Stomach (tissue), 9 donors: ENCODE measurements around the gene XPO5. TPM values are rescaled to one million over a fixed set of nuclear protein-coding genes. Genes with fewer than 3 reads are reported as not detected.
"Not testable (repeated sequence)": the region's sequence is repeated elsewhere in the genome, so short reads cannot be mapped to it uniquely, and the experiment has no call there.

Experiments
- DNase-seq, 2 donors: peaks; one replicate each; pipeline versions ENCODE4 v3.0.0 to v3.0.0-alpha.2; 2013 to 2019
- H3K27ac ChIP-seq, 5 donors: fragments of 200-600 bp in 4 of 5; sonication (generic) in 4 of 5; one replicate each; pipeline ENCODE4 v1.5.1; 2013 to 2019; ENCODE audit warnings: mild to moderate bottlenecking in 1 of 5, moderate library complexity in 1 of 5
- H3K27me3 ChIP-seq, 3 donors: fragments of 200-600 bp; sonication (generic); one replicate each; pipeline ENCODE4 v1.5.1; 2017 to 2019; ENCODE audit warnings: mixed run types in 1 of 3
- H3K36me3 ChIP-seq, 4 donors: fragments of 200-600 bp; sonication (generic); 1 replicate in 3 of 4; 2 replicates in 1 of 4; pipeline ENCODE4 v1.5.1; 2016 to 2019
- H3K4me1 ChIP-seq, 4 donors: fragments of 200-600 bp; sonication (generic); one replicate each; pipeline ENCODE4 v1.5.1; 2016 to 2019
- H3K4me3 ChIP-seq, 4 donors: fragments of 200-600 bp; sonication (generic) in 3 of 4; one replicate each; pipeline ENCODE4 v1.5.1; 2016 to 2019; ENCODE audit warnings: mild to moderate bottlenecking in 1 of 4
- H3K9me3 ChIP-seq, 4 donors: fragments of 200-600 bp; sonication (generic); one replicate each; pipeline ENCODE4 v1.5.1; 2016 to 2019
- EP300 ChIP-seq: sonication (generic); formaldehyde crosslinking; IDR thresholded peaks from one replicate; pipeline ENCODE4 v1.6.1; 2017; ENCODE audit warnings: antibody characterized with exemption
- POLR2A ChIP-seq, 4 donors: fragments of 450-650 bp; IDR thresholded peaks; one replicate each; pipeline ENCODE4 v1.6.1; 2016; ENCODE audit warnings: antibody characterized with exemption in 4 of 4, control low read depth in 2 of 4, mild to moderate bottlenecking in 1 of 4, moderate library complexity in 1 of 4
- POLR2AphosphoS5 ChIP-seq, 3 donors: sonication (generic); formaldehyde crosslinking; IDR thresholded peaks; one replicate each; pipeline ENCODE4 v1.6.1; 2016; ENCODE audit warnings: antibody characterized with exemption in 3 of 3
- WGBS, 5 donors: extraction: QIAGEN DNeasy Blood & Tissue Kit in 3 of 5; methylation state at CpG; one replicate each; pipeline versions ENCODE4 v1.1.5 to v1.1.7; 2013 to 2018; 5-methylcytosine and 5-hydroxymethylcytosine counted together
- intact Hi-C: fragments of 100-400 bp; cut with DNase I; formaldehyde crosslinking; loops from one replicate; pipeline ENCODE4 v1.15.1; 2023; ENCODE audit warnings: low total_unique reads
- polyA plus RNA-seq, 3 donors: library from polyadenylated mRNA; stranded (reverse); fragments of 200-250 nt; gene quantifications; one replicate each; pipeline ENCODE4 v1.2.3, GENCODE V29; 2013
- total RNA-seq, 5 donors: library from RNA; depleted of rRNA; stranded (reverse); fragments of >200 nt; gene quantifications; one replicate each; pipeline versions ENCODE4 v1.1.0 to v1.2.3, GENCODE V29; 2014 to 2016
- TF ChIP-seq, protein P1 (sequence below), 7 experiments: fragments of 450-650 bp in 4 of 7; fragments of 200-600 bp in 3 of 7; sonication (generic) in 3 of 7; IDR thresholded peaks; one replicate each; pipeline ENCODE4 v1.5.1; 2016 to 2019; ENCODE audit warnings: antibody characterized with exemption in 7 of 7, control low read depth in 2 of 7, mild to moderate bottlenecking in 1 of 7
- donor health status: healthy with polysubstance abuse.
- donor health status: Bipolar disorder and iron deficiency.
- donor health status: healthy.

Gene XPO5
- total and polyA plus RNA-seq, 8 donors: 4.6 to 46.1 (median 19.0) TPM

DNA sequence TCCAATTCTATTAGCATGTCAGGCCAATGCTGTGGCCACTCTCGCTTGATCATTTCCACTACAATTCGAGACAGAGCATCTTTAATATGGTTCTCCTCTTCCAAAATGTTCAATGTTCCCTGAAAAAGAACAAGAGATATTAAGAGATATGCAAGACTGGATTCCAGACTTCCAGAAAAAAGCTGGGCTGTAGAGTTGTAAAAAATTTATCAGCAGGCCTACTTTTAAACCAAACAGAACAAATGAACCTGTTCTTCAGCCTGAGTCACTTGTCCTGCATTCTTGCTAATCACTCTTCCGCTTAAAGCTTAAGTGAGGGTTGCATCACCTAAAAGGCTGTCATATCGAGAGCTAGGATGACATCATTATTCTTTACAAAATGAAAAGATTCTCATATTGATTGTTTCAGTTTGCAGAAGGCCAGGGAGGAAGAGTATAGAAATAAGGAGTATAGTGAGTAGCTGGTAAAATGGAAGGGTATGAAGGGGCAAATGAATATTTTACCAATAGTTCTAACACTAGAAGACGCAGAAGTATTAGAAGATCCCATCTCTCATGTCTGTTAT, 4.9 kb downstream of the XPO5 start:
- no peaks in the 10 kb centered on the region for H3K9me3 ChIP-seq
- peaks cover 0 to 18% (median 16%) of the 10 kb centered on the region in 4 donors for H3K4me1 ChIP-seq
- H3K36me3 ChIP-seq: peaks cover 39 to 75% (median 74%) of the 10 kb centered on the region in 4 donors
- no peak overlapping the region for H3K27ac ChIP-seq
- no peak for TF ChIP-seq POLR2AphosphoS5 (IDR thresholded peaks at IDR 0.05)
- TF ChIP-seq POLR2A (IDR thresholded peaks at IDR 0.05): no peak
- no peak for TF ChIP-seq EP300
- TF ChIP-seq, protein P1, sequence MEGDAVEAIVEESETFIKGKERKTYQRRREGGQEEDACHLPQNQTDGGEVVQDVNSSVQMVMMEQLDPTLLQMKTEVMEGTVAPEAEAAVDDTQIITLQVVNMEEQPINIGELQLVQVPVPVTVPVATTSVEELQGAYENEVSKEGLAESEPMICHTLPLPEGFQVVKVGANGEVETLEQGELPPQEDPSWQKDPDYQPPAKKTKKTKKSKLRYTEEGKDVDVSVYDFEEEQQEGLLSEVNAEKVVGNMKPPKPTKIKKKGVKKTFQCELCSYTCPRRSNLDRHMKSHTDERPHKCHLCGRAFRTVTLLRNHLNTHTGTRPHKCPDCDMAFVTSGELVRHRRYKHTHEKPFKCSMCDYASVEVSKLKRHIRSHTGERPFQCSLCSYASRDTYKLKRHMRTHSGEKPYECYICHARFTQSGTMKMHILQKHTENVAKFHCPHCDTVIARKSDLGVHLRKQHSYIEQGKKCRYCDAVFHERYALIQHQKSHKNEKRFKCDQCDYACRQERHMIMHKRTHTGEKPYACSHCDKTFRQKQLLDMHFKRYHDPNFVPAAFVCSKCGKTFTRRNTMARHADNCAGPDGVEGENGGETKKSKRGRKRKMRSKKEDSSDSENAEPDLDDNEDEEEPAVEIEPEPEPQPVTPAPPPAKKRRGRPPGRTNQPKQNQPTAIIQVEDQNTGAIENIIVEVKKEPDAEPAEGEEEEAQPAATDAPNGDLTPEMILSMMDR (IDR thresholded peaks at IDR 0.05): no peak
- intact Hi-C loops: no loop called here
- 82 to 93% (median 87%) methylated on average over 5 of the region's 5 CpGs for WGBS, 5 donors
- no peak overlapping the region for H3K4me3 ChIP-seq
- DNase-seq: no peak
- H3K27me3 ChIP-seq: no peaks in the 10 kb centered on the region

DNA sequence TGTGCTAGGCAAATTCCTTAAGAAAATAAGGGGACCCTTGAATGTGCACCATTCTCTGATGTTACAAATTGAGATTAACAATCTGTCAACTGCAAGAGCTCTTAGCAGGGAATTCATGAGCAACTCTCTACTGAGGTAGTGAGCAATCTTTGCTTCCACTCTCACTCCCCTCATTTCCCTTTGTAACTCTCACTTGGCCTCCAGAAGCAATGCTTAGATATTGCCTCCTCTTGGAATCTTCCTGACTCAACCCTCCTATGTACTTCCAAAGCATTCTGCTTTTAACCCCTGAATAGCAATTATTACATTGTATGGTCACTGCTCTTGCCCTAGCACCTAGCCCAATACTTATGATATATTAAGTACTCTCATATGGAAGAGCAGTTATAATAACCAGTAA, 16.5 kb downstream of the XPO5 start:
- Histone ChIP-seq H3K4me1 (no peaks in the 10 kb centered on the region), H3K4me3 (no peak overlapping the region), H3K27me3 (no peaks in the 10 kb centered on the region), H3K36me3 (peaks cover 76 to 100% (median 100%) of the 10 kb centered on the region in 4 donors), H3K27ac (no peak overlapping the region), H3K9me3 (no peaks in the 10 kb centered on the region)
- no peak for DNase-seq
- TF ChIP-seq POLR2AphosphoS5 (IDR thresholded peaks at IDR 0.05): no peak
- TF ChIP-seq, protein P1 (IDR thresholded peaks at IDR 0.05): no peak
- intact Hi-C loops: no loop called here

DNA sequence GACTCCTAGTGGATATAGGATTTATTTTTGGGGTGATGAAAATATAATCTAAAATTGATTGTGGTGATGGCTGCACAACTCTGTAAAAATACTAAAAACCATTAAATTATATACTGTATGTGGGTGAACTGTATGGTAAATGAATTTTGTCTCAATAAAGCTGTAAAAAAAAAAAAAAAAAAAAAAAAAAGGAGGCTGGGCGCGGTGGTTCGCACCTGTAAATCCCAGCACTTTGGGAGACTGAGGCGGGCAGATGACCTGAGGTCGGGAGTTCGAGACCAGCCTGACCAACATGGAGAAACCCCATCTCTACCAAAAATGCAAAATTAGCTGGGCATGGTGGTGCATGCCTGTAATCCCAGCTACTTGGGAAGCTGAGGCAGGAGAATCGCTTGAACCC, 18.2 kb downstream of the XPO5 start:
- 93 to 97% (median 96%) methylated on average over 7 of the region's 7 CpGs for whole genome bisulfite sequencing, 5 donors

DNA sequence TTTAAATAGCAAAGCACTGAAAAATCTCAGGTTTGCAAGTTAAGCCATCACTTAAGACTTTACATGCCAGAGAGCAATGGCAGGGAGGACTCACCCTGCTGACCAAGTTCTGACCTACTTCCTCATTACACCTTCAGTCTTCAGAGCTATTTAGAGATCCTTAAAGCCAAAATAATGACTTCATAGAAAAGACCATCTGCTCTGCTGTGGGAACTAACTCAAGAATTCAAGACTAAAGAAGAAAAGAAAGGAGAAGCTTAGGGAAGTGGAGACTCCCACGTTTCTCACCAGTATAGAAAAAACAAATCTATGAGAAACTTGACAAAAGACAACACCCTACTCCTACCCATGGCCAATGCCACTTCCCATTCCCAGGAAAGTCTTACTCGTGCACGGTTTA, 28.6 kb downstream of the XPO5 start:
- H3K27me3 ChIP-seq: no peaks in the 10 kb centered on the region
- H3K9me3 ChIP-seq: no peaks in the 10 kb centered on the region
- intact Hi-C loops: no loop called here
- peaks cover 63 to 100% (median 100%) of the 10 kb centered on the region in 4 donors for H3K36me3 ChIP-seq
- TF ChIP-seq, protein P1 (IDR thresholded peaks at IDR 0.05): no peak
- TF ChIP-seq POLR2AphosphoS5 (IDR thresholded peaks at IDR 0.05) (no peak), POLR2A (IDR thresholded peaks at IDR 0.05) (no peak), EP300 (no peak)
- no peaks in the 10 kb centered on the region for H3K4me1 ChIP-seq
- no peak overlapping the region for H3K27ac ChIP-seq
- 86 to 91% (median 89%) methylated on average over 3 of the region's 3 CpGs for WGBS, 5 donors
- no peak overlapping the region for H3K4me3 ChIP-seq
- DNase-seq: no peak

More for the DNA sequence above, 18.2 kb downstream of the XPO5 start:
- intact Hi-C loops, H3K27me3 ChIP-seq, H3K4me3 ChIP-seq, DNase-seq, H3K27ac ChIP-seq, H3K4me1 ChIP-seq, H3K9me3 ChIP-seq: not testable (repeated sequence)
- peaks cover 74 to 100% (median 100%) of the 10 kb centered on the region in 4 donors for H3K36me3 ChIP-seq

DNA sequence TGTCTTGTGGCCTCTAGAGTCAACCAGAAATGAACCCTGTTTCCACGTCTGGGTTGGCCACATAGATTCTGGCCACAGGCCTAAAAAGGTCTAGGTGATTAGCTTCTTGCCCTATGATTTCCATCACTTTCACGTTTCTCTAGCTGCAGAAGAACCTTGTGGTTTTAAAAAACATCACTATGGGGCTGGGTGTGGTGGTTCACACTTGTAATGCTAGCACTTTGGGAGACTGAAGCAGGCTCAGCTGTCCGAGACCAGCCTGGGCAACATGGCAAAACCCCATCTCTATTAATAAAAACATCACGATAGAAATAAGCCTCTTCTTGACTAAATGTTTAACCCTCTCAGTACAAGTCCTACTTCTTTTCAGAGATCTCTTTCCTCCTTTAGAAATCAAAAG, 31.4 kb downstream of the XPO5 start:
- peaks cover 55 to 100% (median 99%) of the 10 kb centered on the region in 4 donors for H3K36me3 ChIP-seq
- H3K27ac ChIP-seq: no peak overlapping the region
- intact Hi-C loops: no loop called here

More for the DNA sequence above, 31.4 kb downstream of the XPO5 start:
- DNase-seq: no peak
- 53 to 74% (median 58%) methylated on average over 4 of the region's 4 CpGs for WGBS, 5 donors
- H3K4me1 ChIP-seq: no peaks in the 10 kb centered on the region
- H3K4me3 ChIP-seq: no peak overlapping the region
- TF ChIP-seq, protein P1 (IDR thresholded peaks at IDR 0.05): no peak
- TF ChIP-seq POLR2A (IDR thresholded peaks at IDR 0.05): no peak
- no peak for TF ChIP-seq POLR2AphosphoS5 (IDR thresholded peaks at IDR 0.05)
- TF ChIP-seq EP300: no peak
- H3K27me3 ChIP-seq: no peaks in the 10 kb centered on the region
- H3K9me3 ChIP-seq: no peaks in the 10 kb centered on the region
